ENCODE measurements around the gene KREMEN1.

GRCh38 chr22:29030016-29030617 lies 42.7 kb upstream of the KREMEN1 start:
- TF ChIP-seq CTCF (conservative IDR thresholded peaks at IDR 0.05 in 1 of 2, IDR thresholded peaks at IDR 0.05 in 1 of 2; ENCODE audit: extremely low read depth in 1 of 2, insufficient read depth in 1 of 2, low read depth in 1 of 2, low read length in 2 of 2) = peak in 1 of 2 donors; percentile 32
- no peak for TF ChIP-seq EZH2 (IDR thresholded peaks at IDR 0.05; ENCODE audit: borderline replicate concordance, low read length)

Data from mammary epithelial cell (primary cell).